Fibroblast of gingiva (primary cell): Measurements from ENCODE around the gene SRPRB.

Experiments
- DNase-seq: peaks from one replicate; pipeline ENCODE4 v3.0.0-alpha.2; 2011; ENCODE audit warnings: low read depth

Gene SRPRB

GRCh38 chr3:133868186-133868585 is 62.6 kb downstream of the SRPRB start:
- DNase-seq, result no peak

- no peak for DNase-seq
Measured at GRCh38 chr3:133868758-133869475, 63.3 kb downstream of the SRPRB start.

- DNase-seq, result no peak
Measured at GRCh38 chr3:133869586-133869985, 64.0 kb downstream of the SRPRB start.

GRCh38 chr3:133870822-133871221 is 65.2 kb downstream of the SRPRB start:
- no peak for DNase-seq
